GM18873 (cell line): ENCODE measurements around the gene KCTD20.

Experiments used
- ATAC-seq: cut with Tn5 transposase; IDR thresholded peaks from one replicate; pipeline ENCODE4 v1.9.1; 2021; ENCODE audit warnings: mild to moderate bottlenecking, moderate library complexity, moderate number of reproducible peaks; ENCODE audit not compliant: unreplicated experiment, low FRiP score

The KCTD20 gene

DNA sequence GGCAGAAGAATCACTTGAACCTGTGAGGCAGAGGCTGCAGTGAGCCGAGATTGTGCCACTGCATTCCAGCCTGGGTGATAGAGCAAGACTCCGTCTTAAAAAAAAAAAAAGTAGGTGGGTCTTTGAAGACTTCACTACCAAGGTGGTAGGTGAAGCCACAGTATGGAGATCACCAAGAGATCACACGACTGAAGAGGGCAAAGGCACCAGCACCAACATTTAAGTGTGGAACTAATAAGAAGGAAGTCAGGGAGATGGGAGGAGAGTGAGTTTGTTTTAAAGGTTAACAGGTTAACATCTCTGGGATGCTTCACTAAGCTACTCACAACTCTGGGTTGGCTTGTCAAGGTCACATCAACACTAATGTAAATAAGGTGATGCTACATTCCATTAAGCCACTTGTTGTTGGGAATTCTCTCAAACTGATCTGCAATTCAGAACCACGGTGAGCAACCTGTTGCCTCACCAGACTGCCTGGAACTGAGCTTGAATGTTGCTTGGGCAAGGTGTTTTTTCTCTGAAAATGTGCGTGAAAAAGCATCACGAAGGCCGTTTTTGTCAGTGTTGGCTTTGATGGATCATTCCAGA is 48.7 kb downstream of the KCTD20 start:
- no peak for ATAC-seq

DNA sequence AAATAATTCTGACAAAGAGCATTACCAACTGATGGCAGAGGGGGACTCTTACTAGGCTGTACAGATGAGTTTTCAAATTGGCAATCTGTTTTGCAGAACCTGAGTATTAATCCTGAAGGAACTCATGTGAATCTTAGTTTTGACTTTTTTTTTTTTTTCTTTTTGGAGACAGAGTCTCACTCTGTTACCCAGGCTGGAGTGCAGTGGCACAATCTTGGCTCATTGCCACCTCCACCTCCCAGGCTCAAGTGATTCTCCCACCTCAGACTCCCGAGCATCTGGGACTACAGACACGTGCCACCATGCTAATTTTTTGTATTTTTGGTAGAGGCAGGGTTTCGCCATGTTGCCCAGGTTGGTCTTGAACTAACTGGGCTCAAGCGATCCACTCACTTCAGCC is 49.3 kb downstream of the KCTD20 start:
- no peak for ATAC-seq

DNA sequence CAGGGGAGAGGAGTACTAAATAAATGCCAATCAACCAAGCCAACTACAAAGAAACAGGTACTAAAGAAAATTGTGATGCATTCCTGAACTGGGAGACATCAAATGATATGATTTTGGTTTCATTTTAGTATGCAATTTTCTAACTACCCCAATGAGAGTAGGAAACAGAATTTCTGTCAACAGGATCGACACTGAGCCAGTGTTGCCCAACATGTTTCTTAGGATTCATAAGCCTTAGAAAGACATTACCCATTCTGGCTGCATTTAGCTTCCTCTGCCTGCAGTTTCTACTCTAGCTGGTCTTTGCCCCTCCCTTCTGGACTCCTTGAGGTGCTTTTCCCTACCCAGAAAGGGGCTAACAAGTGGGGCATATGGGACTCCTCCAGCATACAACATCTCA is 49.8 kb downstream of the KCTD20 start:
- no peak for ATAC-seq

GRCh38 chr6:36493319-36493718 is 50.5 kb downstream of the KCTD20 start:
- ATAC-seq: no peak

GRCh38 chr6:36493859-36494258 is 51.1 kb downstream of the KCTD20 start:
- ATAC-seq: no peak

GRCh38 chr6:36495086-36495485 is 52.3 kb downstream of the KCTD20 start:
- no peak for ATAC-seq

DNA sequence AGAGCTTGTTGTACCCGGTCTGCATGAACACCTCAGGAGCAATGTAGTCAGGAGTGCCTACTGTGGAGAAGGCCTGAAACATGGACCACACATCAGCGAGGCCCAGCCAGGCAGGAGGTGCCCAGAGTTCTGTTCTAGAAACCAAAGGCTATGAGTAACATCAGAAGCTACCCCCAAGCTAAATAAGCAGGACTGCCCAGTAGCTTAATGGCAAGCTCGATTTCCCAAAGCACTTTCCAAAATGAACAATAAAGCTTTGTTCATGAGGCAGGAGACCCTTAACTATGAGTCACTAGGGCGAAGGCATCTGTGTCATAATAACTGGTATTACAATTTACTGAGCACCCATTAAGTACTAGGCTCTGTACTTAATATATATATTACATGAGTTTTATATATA is 57.1 kb downstream of the KCTD20 start:
- ATAC-seq: no peak

DNA sequence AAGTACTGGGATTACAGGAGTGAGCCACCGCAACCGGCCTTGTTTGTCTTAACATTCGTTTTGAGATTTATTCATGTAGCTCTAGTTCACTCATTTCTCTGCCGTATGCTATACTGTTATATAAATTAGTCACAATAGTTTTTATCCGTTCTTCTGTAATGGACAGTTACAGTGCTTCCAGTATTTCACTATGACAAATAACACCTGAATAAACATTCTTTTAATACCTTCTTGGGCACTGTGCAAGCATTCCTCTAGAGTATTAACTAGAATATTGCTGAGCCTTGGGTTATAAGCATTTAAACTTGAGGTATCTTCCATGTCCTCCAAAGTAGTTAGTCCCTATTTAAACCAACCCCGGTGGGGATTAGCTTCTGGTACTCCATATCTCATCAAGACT is 58.9 kb downstream of the KCTD20 start:
- ATAC-seq: no peak

DNA sequence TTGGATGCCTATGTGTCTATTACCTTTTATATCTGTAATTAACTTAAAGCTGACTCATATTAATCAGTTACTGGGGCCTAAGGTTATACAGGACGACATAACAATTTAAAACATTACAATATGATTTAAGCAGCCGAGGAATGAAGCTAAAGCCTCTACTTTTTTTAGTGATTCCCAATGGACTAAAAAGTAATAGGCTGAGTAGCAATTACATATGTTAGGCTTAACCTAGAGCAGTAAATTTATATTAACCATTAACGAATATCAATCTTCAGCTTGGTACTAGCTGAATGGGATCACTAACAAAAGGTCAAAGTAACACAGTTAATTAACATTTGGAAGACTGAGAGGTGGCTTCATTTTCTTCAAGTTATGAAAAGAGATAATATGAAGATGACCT is 61.4 kb downstream of the KCTD20 start:
- no peak for ATAC-seq

DNA sequence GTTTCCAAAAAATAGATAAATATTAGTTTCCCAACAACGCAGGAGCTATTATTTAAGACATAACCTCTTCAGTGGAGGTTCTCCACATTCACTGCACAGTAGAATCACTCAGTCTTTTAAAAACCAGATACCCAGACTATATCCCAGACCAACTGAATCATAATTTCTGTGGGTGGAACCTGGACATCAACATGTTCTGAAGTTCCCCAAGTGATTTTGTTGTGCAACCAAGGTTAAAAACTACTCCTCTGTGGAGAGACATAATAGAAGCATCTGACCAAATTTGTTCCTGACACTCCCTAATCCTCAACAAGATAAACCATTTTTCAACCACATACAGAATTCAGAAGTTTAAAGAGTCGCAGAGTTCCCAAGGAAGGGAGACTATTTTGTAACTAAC is 62.2 kb downstream of the KCTD20 start:
- ATAC-seq: no peak

DNA sequence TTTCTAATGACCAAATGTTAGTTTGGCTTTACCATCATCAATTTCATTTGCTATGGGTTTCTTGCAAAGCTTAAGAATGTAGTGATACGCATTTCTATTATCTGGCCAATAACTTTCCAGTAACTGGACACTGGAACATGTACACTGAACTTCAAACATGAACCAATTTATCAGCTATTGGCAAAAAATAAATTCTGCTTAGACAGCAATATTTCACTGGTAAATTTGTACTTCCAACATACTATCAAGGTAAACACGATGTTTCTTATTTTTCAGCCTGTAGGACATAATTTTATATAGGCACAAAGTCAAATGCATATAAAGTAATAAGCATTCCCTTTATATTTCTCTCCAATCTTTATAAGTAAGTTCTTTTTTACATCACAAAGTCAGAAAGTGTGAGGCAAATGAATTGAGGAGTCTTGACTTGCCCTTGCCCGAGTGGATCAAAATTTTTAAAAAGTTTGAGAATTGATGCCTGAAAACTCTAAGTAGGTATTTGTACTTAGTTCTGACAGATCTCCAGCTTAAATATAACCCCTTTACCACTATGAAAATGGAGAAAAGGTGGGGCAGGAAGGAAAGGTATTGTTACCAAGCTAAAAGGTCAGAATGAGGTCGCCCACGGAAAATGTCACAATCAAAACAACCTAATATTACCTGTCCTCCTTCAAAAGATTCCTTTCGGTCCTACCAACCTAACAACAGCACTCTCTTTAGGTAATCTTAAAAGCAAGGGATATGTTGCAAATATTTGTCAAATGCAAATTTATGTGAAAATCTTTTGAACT is 63.1 kb downstream of the KCTD20 start:
- ATAC-seq: no peak

DNA sequence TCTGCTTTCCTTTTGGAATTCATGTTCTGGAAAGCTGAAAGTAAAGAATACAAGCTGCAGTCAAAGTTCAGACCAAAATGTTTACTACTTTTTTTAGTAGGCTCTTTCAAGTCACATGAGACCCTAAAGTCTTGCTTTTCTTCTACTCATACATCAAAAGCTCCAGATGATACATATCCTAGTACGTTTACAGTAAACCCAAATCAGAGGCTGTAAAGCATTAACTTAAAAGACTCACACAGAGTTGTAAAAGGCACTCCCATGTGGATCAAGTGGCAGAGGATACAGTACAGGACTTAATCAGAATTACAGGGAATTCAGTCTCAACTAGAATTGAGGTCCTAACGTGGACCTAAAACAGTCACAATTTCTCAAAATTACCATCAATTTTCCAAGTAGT is 63.8 kb downstream of the KCTD20 start:
- ATAC-seq: no peak

- ATAC-seq: no peak
Observed at GRCh38 chr6:36508532-36508931, 65.7 kb downstream of the KCTD20 start.

DNA sequence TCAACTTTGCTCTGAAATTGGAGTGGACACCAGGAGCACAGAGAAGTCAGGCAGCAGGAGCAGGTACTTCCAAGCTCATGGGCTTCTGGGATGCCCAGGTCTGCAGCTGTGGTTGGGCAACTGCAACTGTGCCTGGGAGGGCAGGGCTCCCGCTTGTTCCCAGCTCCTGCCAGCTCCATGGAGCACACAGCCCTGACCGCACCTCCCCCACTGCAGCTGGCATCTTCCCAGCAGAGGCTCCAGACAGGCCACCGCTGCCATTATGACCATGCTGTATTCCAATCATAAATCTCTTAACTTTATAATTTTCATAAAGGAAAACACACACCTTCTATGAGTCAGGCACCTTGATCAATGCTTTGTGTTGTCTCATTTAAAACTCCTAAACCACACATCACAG is 67.6 kb downstream of the KCTD20 start:
- ATAC-seq: no peak

DNA sequence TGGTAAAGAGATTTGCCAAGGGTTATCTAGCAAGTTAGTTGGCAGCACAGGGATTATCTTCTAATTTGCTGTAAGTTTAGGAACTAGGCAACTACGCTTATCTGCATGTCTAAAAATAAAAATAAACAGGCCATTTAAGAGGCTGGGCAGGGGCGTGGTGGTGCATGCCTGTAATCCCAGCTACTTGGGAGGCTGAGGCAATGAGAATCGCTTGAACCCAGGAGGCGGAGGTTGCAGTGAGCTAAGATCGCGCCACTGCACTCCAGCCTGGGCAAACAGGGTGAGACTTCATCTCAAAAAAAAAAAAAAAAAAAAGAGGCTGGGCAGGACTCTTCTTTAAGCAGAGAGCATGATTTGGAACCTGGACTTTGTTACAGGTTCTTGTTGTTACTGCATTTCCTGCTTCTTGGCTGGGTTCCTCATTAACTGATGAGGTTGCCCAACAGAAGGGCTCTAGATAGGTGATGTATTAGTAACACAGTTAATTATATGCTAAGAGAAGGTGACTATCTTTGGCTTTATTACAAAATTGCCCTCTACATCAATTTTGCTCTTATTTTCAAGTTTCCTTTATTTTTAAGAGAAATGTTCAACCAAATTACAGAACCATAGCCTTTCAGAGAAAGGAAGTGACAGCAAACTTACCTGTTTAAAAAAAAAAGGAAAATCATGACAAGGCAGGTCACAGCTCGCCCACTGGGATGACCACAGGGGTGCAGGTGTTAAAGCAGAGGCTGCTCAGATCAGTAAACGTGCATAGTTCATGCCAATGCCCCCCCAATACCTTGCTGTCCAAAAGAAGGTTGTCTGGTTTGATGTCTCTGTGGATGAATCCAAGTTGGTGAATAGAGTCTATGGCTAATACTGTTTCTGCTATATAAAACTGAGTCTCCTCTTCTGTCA is 72.0 kb downstream of the KCTD20 start:
- ATAC-seq: no peak

DNA sequence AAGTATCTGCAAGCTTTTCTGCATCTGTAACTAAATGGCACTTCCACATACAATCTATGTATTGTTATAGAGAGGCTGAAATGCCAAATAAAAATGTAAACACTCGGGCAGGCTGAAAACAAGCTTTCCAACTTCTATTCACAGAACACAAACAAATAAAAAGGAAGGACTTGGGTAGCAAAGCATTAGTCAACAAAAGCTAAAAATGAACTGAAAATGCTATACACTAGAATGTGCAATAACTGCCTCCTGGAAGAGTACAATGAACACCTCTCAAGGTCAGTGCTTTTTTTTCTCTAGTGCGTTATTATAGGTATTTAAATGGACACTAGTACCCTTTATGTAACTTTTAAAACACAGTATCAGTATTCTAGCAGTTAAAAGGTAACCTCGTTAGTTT is 73.0 kb downstream of the KCTD20 start:
- ATAC-seq: no peak

GRCh38 chr6:36516559-36516958 is 73.8 kb downstream of the KCTD20 start:
- ATAC-seq: no peak

- ATAC-seq: no peak
Observed at GRCh38 chr6:36516988-36517387, 74.2 kb downstream of the KCTD20 start.

DNA sequence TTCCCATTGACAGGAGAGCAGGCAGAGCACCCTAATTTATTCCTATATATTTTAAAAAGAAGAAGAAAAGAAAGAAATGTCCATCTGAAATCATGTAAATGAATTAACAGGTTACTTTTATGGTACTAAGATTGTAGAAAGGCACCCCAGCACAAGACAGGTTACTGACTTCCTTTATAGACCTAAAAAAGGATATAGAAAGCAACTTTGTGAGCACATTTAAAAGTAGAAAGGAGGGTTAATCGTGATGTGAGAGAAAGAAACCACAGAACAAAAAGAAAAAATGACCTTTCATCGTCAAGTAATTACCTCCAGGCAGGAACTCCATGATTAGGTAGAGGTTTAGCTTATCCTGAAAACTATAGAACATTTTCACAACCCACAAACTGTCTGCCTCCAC is 74.6 kb downstream of the KCTD20 start:
- no peak for ATAC-seq

DNA sequence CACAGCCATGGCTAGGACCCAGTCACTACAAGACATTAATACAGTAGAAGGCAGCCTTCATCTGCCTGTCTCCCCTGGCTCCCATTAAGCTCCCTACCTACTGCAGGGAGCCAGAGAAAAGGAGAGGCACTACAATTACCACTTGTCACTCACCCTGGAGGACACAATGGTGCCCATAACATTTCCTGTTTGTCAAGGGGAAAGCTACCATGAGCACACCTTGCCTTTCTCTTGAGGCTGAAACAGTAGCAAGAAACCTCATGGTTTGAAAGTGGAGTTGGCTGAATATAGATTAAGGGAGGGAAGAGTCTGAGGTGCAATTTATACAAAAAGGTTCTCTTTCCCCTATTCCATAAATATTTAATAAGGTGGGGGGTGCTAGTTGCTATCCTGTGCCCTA is 76.6 kb downstream of the KCTD20 start:
- ATAC-seq: no peak

GRCh38 chr6:36523451-36523850 is 80.7 kb downstream of the KCTD20 start:
- no peak for ATAC-seq
